Keratinocyte (primary cell): Measurements from ENCODE around the gene ADARB2. TPM values are rescaled to one million over a fixed set of nuclear protein-coding genes. Genes with fewer than 3 reads are reported as not detected.

Experiments used
- DNase-seq: peaks from one replicate; pipeline ENCODE4 v3.0.0-alpha.2; 2011; ENCODE audit warnings: low read depth, missing footprints, low spot score
- FAIRE-seq: peaks from 2 replicates; lab custom pipeline; 2011; peaks lifted over from hg19 to GRCh38; lab: Jason Lieb, UNC
- H2AFZ ChIP-seq: 2 replicates; pipeline ENCODE4 v1.6.0; 2012; ENCODE audit warnings: low read length, control low read depth, inconsistent platforms; ENCODE audit not compliant: control insufficient read depth
- H3K27ac ChIP-seq: 2 replicates; pipeline ENCODE4 v1.5.1; 2011; ENCODE audit warnings: low read length; ENCODE audit not compliant: control insufficient read depth, insufficient read depth
- H3K27me3 ChIP-seq: 3 replicates; pipeline ENCODE4 v1.6.0; 2011; ENCODE audit warnings: low read length; ENCODE audit not compliant: control insufficient read depth, insufficient read depth; ENCODE audit errors: extremely low read depth
- H3K36me3 ChIP-seq, 2 experiments: 2 replicates in 1 of 2; 3 replicates in 1 of 2; pipeline ENCODE4 v1.5.1; 2011; ENCODE audit warnings: low read length in 2 of 2, mild to moderate bottlenecking in 1 of 2; ENCODE audit not compliant: control insufficient read depth in 2 of 2, insufficient read depth in 2 of 2; ENCODE audit errors: extremely low read depth in 1 of 2
- H3K4me1 ChIP-seq: 3 replicates; pipeline ENCODE4 v1.5.1; 2011; ENCODE audit warnings: low read length; ENCODE audit not compliant: control insufficient read depth, insufficient read depth; ENCODE audit errors: extremely low read depth
- H3K4me2 ChIP-seq: 3 replicates; pipeline ENCODE4 v1.6.0; 2011; ENCODE audit warnings: low read depth, low read length; ENCODE audit not compliant: control insufficient read depth, insufficient read depth; ENCODE audit errors: extremely low read depth
- H3K4me3 ChIP-seq, 3 experiments: fragments of 200-600 bp in 1 of 3; sonication (generic) in 1 of 3; 2 replicates in 2 of 3; 3 replicates in 1 of 3; pipeline ENCODE4 v1.5.1; 2011 to 2016; ENCODE audit warnings: low read length in 3 of 3, mild to moderate bottlenecking in 3 of 3, control low read depth in 2 of 3, inconsistent platforms in 1 of 3, low read depth in 1 of 3, mixed read lengths in 1 of 3, mixed run types in 1 of 3, moderate library complexity in 1 of 3; ENCODE audit not compliant: control insufficient read depth in 2 of 3, insufficient read depth in 2 of 3; ENCODE audit errors: extremely low read depth in 1 of 3
- H3K79me2 ChIP-seq: 2 replicates; pipeline ENCODE4 v1.6.0; 2012; ENCODE audit warnings: low read length; ENCODE audit not compliant: control insufficient read depth, insufficient read depth
- H3K9ac ChIP-seq: 3 replicates; pipeline ENCODE4 v1.6.0; 2011; ENCODE audit warnings: low read length; ENCODE audit not compliant: control insufficient read depth, insufficient read depth; ENCODE audit errors: extremely low read depth
- H3K9me1 ChIP-seq: 3 replicates; pipeline ENCODE4 v1.6.0; 2011; ENCODE audit warnings: low read length; ENCODE audit not compliant: control insufficient read depth, insufficient read depth; ENCODE audit errors: extremely low read depth
- H3K9me3 ChIP-seq: 2 replicates; pipeline ENCODE4 v1.5.1; 2012; ENCODE audit warnings: low read depth, low read length; ENCODE audit not compliant: control insufficient read depth
- H4K20me1 ChIP-seq: 3 replicates; pipeline ENCODE4 v1.6.0; 2011; ENCODE audit warnings: low read length; ENCODE audit not compliant: control insufficient read depth, insufficient read depth; ENCODE audit errors: extremely low read depth
- CTCF ChIP-seq, 3 experiments: IDR thresholded peaks in 1 of 3; conservative IDR thresholded peaks in 1 of 3; optimal IDR thresholded peaks in 1 of 3; 2 replicates in 2 of 3; 3 replicates in 1 of 3; pipeline versions ENCODE3 to v1.5.1; 2011; ENCODE audit warnings: low read length in 3 of 3, mild to moderate bottlenecking in 3 of 3, moderate library complexity in 2 of 3, control low read depth in 1 of 3, inconsistent platforms in 1 of 3; ENCODE audit not compliant: insufficient read depth in 2 of 3; ENCODE audit errors: extremely low read depth in 1 of 3
- EZH2 ChIP-seq: IDR thresholded peaks from one replicate; pipeline ENCODE4 v1.6.1; 2012; ENCODE audit warnings: inconsistent platforms, mild to moderate bottlenecking, low read length, moderate library complexity
- dilution Hi-C: fragments of 300-500 bp; cut with MboI; formaldehyde crosslinking; loops from one replicate; pipeline ENCODE4 v1.7.0; 2020; ENCODE audit warnings: low sequenced_read_pairs; ENCODE audit not compliant: extremely low pct_ligation_motif_present
- polyA plus RNA-seq, 5 experiments: library from polyadenylated mRNA; depleted of rRNA in 3 of 5; stranded (reverse) in 3 of 5; stranded (forward) in 1 of 5; unstranded in 1 of 5; fragments of >200 nt; gene quantifications; 1 replicate in 1 of 5; 2 replicates in 3 of 5; 3 replicates in 1 of 5; pipeline versions ENCODE4 v1.2.1 to v1.2.3, GENCODE V29; 2011 to 2012; ENCODE audit warnings: missing spikeins in 2 of 5, low read depth in 1 of 5, low replicate concordance in 1 of 5

Gene ADARB2
- polyA plus RNA-seq, 1 donor (not counting 4 experiments of a cell fraction or from before 2014, with no cell fraction given), result not detected

DNA sequence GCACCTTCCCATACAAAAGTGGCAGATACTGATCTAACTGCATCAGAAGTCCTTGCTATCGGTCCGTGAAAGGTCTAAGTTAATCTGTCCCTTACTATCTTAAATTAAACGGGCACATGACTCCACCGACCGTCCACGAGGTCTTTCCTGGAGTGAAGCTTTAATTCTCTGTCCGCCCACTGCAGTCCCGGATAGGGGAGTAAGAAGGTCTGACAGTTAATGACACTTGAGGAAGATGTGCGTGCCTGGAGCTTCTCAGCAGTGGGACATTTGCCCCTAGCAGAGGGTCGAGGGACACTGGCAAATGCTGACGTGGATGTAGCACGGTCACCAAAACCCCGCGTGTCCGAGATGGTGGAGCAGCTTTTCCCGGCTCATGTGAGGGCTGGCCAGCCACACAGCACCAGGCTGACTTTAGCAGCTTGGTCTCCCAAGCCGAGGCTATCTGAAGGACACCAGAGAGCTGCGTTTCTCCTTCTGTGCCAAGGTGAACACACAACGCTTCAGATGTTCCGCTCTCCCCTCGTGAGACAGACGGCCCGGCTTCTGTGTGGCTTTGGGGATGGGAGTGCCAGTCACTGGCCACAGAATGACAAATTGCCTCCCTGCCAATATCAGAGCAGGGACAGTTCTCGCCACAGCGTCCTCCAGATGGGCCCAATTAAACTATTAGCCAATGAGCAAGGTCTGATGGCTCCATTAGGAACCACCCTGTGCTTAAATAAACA is 86.6 kb downstream of the ADARB2 start:
- no peak overlapping the region for H3K27ac ChIP-seq
- H4K20me1 ChIP-seq, result no peaks in the 10 kb centered on the region
- no peak for DNase-seq
- no peak for FAIRE-seq
- no peaks in the 10 kb centered on the region for H3K4me1 ChIP-seq
- H3K79me2 ChIP-seq, result no peaks in the 10 kb centered on the region
- no peak overlapping the region for H2AFZ ChIP-seq
- no peak overlapping the region for H3K4me2 ChIP-seq
- TF ChIP-seq CTCF (optimal IDR thresholded peaks at IDR 0.05 in 1 of 3, IDR thresholded peaks at IDR 0.05 in 1 of 3, conservative IDR thresholded peaks at IDR 0.05 in 1 of 3; ENCODE audit: extremely low read depth in 1 of 3, insufficient read depth in 2 of 3, low read length in 3 of 3), result no peak
- TF ChIP-seq EZH2, result no peak
- no peaks in the 10 kb centered on the region for H3K9me1 ChIP-seq
- H3K4me3 ChIP-seq, result no peak overlapping the region
- H3K9me3 ChIP-seq, result peaks cover 4% of the 10 kb centered on the region
- no peak overlapping the region for H3K9ac ChIP-seq
- H3K27me3 ChIP-seq, result no peaks in the 10 kb centered on the region
- no peaks in the 10 kb centered on the region for H3K36me3 ChIP-seq
- dilution Hi-C loops, result no loop called here

- DNase-seq, result no peak
- Histone ChIP-seq H4K20me1 (no peaks in the 10 kb centered on the region), H2AFZ (no peak overlapping the region), H3K9ac (no peak overlapping the region), H3K9me1 (no peaks in the 10 kb centered on the region), H3K4me2 (no peak overlapping the region), H3K27me3 (no peaks in the 10 kb centered on the region), H3K9me3 (peaks cover 2% of the 10 kb centered on the region), H3K4me1 (no peaks in the 10 kb centered on the region), H3K27ac (no peak overlapping the region), H3K36me3 (no peaks in the 10 kb centered on the region), H3K79me2 (no peaks in the 10 kb centered on the region), H3K4me3 (no peak overlapping the region)
- FAIRE-seq, result no peak
- TF ChIP-seq EZH2 (no peak), CTCF (optimal IDR thresholded peaks at IDR 0.05 in 1 of 3, IDR thresholded peaks at IDR 0.05 in 1 of 3, conservative IDR thresholded peaks at IDR 0.05 in 1 of 3; ENCODE audit: extremely low read depth in 1 of 3, insufficient read depth in 2 of 3, low read length in 3 of 3) (no peak)
- dilution Hi-C loops, result no loop called here
These were observed 88.7 kb downstream of the ADARB2 start for GRCh38 chr10:1648648-1649047.
